GM12878 (cell line): ENCODE measurements around the gene GPAT3. TPM values are rescaled to one million over a fixed set of nuclear protein-coding genes. Genes with fewer than 3 reads are reported as not detected.

Source experiments
- ATAC-seq: fragments of 200-7000 bp; cut with Tn5 transposase; 3 replicates; pipeline ENCODE4 v1.9.1; 2020; ENCODE audit warnings: mild to moderate bottlenecking, moderate library complexity
- BruUV-seq: library from RNA; stranded (reverse); fragments of 400-500 nt; replicated peaks from 2 replicates; lab custom pipeline; 2021; lab: Mats Ljungman, UMichigan
- CTCF ChIA-PET: fragments of 300-600 bp; sonication (Branson Sonifier 250); formaldehyde crosslinking; extraction: SDS; loops from one replicate; lab custom pipeline; 2021; ENCODE audit warnings: inconsistent platforms; lab: Yijun Ruan, JAX
- POLR2A ChIA-PET: fragments of 350-600 bp; formaldehyde crosslinking; extraction: SDS; loops from one replicate; lab custom pipeline; 2021; ENCODE audit warnings: inconsistent platforms; lab: Charles Lee
- RAD21 ChIA-PET: fragments of 300-600 bp; sonication (Branson Sonifier 250); formaldehyde crosslinking; loops from one replicate; lab custom pipeline; 2023; ENCODE audit warnings: antibody characterized with exemption; ENCODE audit not compliant: unreplicated experiment; lab: Charles Lee
- SMC1A ChIA-PET: fragments of 300-600 bp; sonication (Branson Sonifier 250); formaldehyde crosslinking; loops from one replicate; lab custom pipeline; 2023; ENCODE audit not compliant: unreplicated experiment, uncharacterized antibody; lab: Charles Lee
- DNase-seq: peaks from one replicate; pipeline ENCODE4 v3.0.0-alpha.2; 2011; ENCODE audit warnings: low read depth, low spot score
- FAIRE-seq: peaks from 3 replicates; lab custom pipeline; 2011; peaks lifted over from hg19 to GRCh38; lab: Jason Lieb, UNC
- H2AFZ ChIP-seq: 2 replicates; pipeline ENCODE4 v1.6.0; 2011; ENCODE audit warnings: low read depth, low read length, control low read depth; ENCODE audit not compliant: control insufficient read depth
- H3K27ac ChIP-seq: 2 replicates; pipeline ENCODE4 v1.5.1; 2011; ENCODE audit warnings: control low read depth; ENCODE audit not compliant: control insufficient read depth, insufficient read depth
- H3K27me3 ChIP-seq, 2 experiments: replicated peaks in 1 of 2; 2 replicates each; pipeline versions ENCODE4 v1.6.0 to v1.6.1; 2011; ENCODE audit warnings: low read length in 1 of 2; ENCODE audit not compliant: control insufficient read depth in 2 of 2, insufficient read depth in 2 of 2
- H3K36me3 ChIP-seq, 2 experiments: 2 replicates each; pipeline ENCODE4 v1.5.1; 2011; ENCODE audit warnings: low read length in 1 of 2; ENCODE audit not compliant: control insufficient read depth in 2 of 2, insufficient read depth in 2 of 2
- H3K4me1 ChIP-seq: 2 replicates; pipeline ENCODE4 v1.6.1; 2011; ENCODE audit warnings: mild to moderate bottlenecking, low read length, moderate library complexity, mixed read lengths; ENCODE audit not compliant: control insufficient read depth, insufficient read depth
- H3K4me2 ChIP-seq: 2 replicates; pipeline ENCODE4 v1.6.0; 2011; ENCODE audit warnings: control low read depth; ENCODE audit not compliant: control insufficient read depth, insufficient read depth
- H3K4me3 ChIP-seq: fragments of 200-600 bp; sonication (generic); 2 replicates; pipeline ENCODE4 v1.5.1; 2016
- H3K79me2 ChIP-seq: 2 replicates; pipeline ENCODE4 v1.6.0; 2011; ENCODE audit warnings: low read length; ENCODE audit not compliant: control insufficient read depth, insufficient read depth
- H3K9ac ChIP-seq: 2 replicates; pipeline ENCODE4 v1.8.0; 2011; ENCODE audit warnings: low read length, control low read depth, mixed read lengths; ENCODE audit not compliant: control insufficient read depth, insufficient read depth
- H3K9me3 ChIP-seq: replicated peaks from 3 replicates; pipeline ENCODE4 v1.5.1; 2011; ENCODE audit warnings: mild to moderate bottlenecking, low read length; ENCODE audit not compliant: control insufficient read depth, insufficient read depth
- H4K20me1 ChIP-seq: 2 replicates; pipeline ENCODE4 v1.6.0; 2011; ENCODE audit not compliant: control insufficient read depth, insufficient read depth
- CHD1 ChIP-seq: IDR thresholded peaks from 2 replicates; pipeline ENCODE4 v1.6.1; 2012; ENCODE audit warnings: low read depth, low read length, improper control_type of control experiment
- EGR1 ChIP-seq, 2 experiments: IDR thresholded peaks; 1 replicate in 1 of 2; 2 replicates in 1 of 2; pipeline ENCODE4 v1.6.1; 2011 to 2012; ENCODE audit warnings: low read depth in 2 of 2, low read length in 2 of 2, borderline replicate concordance in 1 of 2, mild to moderate bottlenecking in 1 of 2, moderate library complexity in 1 of 2
- PAX5 ChIP-seq: IDR thresholded peaks from 2 replicates; pipeline ENCODE4 v1.6.1; 2011; ENCODE audit warnings: low read depth, low read length, borderline replicate concordance
- RELA ChIP-seq: fragments of 450-650 bp; IDR thresholded peaks from 2 replicates; pipeline ENCODE4 v1.8.0; 2014; ENCODE audit warnings: borderline replicate concordance; ENCODE audit not compliant: partially characterized antibody
- WGBS: methylation state at CpG from one replicate; pipeline ENCODE4 v1.1.6; 2016; ENCODE audit warnings: low lambda C conversion rate; ENCODE audit not compliant: insufficient replicate concordance, insufficient coverage; ENCODE audit errors: missing lambda C conversion rate; 5-methylcytosine and 5-hydroxymethylcytosine counted together
- in situ Hi-C: fragments of 300-500 bp; cut with MboI; formaldehyde crosslinking; loops from 9 replicates; pipeline ENCODE4 v1.14.3; 2018; ENCODE audit warnings: mixed read lengths
- intact Hi-C: fragments of 100-400 bp; cut with micrococcal nuclease; formaldehyde crosslinking; loops from one replicate; pipeline ENCODE4 v1.14.2; 2022; ENCODE audit not compliant: unreplicated experiment
- polyA plus RNA-seq, 11 experiments: library from polyadenylated mRNA; depleted of rRNA in 4 of 11; unstranded in 6 of 11; stranded (reverse) in 5 of 11; fragments of >200 nt; fragmentation: Nextera tagmentation in 4 of 11; fragmentation: Illumina TruSeq in 1 of 11; extraction: Ambion mirVana in 4 of 11; extraction: Trizol in 1 of 11; gene quantifications; 1 replicate in 1 of 11; 2 replicates in 10 of 11; pipeline versions ENCODE4 v1.2.1 to v1.2.3, GENCODE V29; 2011 to 2016; ENCODE audit warnings: inconsistent platforms in 2 of 11, missing spikeins in 2 of 11, low read depth in 1 of 11
- total RNA-seq, 4 experiments: library from RNA; depleted of rRNA in 3 of 4; stranded (reverse); fragments of >200 nt in 3 of 4; fragmentation: Illumina TruSeq in 1 of 4; extraction: Trizol in 1 of 4; gene quantifications; 2 replicates each; pipeline versions ENCODE4 v1.2.1 to v1.2.3, GENCODE V29; 2013 to 2021
- TF ChIP-seq, protein P1 (sequence below): fragments of 450-650 bp; IDR thresholded peaks from 2 replicates; pipeline ENCODE4 v1.6.1; 2017; ENCODE audit warnings: mild to moderate bottlenecking, moderate library complexity
- TF ChIP-seq, protein P2 (sequence below): fragments of 450-650 bp; IDR thresholded peaks from 2 replicates; pipeline ENCODE4 v1.6.1; 2016; ENCODE audit warnings: mild to moderate bottlenecking, moderate library complexity, borderline replicate concordance
- TF ChIP-seq, protein P3 (sequence below): fragments of 450-650 bp; formaldehyde crosslinking; IDR thresholded peaks from 2 replicates; pipeline ENCODE4 v1.5.0; 2022; ENCODE audit warnings: mild to moderate bottlenecking, missing genetic modification characterization

GPAT3 gene
- total and polyA plus RNA-seq, 10 of the 15 experiments (the other 5 are each of a cell fraction or from before 2014, with no cell fraction given), result 0.26 to 1.1 (median 0.52) TPM

DNA sequence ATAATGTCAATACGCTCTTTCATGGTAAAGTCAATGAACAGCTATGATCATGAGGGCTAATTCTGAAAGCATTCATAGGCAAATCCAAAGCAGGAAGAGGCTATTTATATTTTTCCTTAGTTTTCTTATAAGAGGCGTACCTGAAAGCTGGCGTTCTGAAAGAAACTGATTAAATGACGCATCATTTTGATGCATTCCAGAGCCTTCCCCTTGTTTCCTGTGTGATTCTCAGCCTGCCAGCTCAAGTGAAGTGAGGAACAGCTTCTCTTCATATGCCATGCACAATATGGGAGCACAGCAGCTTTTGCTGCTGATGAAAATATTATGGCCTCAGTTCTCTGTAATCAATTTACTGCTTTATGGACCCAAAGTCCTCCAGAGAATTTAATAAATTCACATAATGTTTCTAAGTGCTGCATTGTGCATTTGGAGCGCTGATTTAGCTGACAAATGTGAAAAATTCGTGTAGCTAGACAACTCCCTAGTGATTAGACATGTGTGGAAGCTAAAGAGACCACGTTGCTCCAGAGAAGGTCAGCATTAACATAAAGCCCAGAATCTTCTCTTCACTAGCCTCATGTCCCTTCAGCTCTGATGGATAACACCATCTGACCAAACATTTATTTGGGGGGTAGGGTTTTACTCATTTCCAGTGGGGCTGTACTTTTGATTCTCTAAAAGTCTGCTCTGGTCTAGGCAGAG, 110.8 kb downstream of the GPAT3 start:
- H2AFZ ChIP-seq, result no peak overlapping the region
- BruUV-seq, result no TSS peak
- intact Hi-C loops (loop anchor here (10.0 kb wide), 2 partner anchors 362 to 1328 kb away; partner anchors contain the start of gene COQ2), in situ Hi-C loops (loop anchor here (25.0 kb wide), 1 partner anchor 584 kb away; no protein-coding TSS in a partner anchor)
- ChIA-PET POLR2A (interaction anchor here (1.0 kb wide), 1 partner anchor 10 kb away, joined by 3 read pairs; no protein-coding TSS in a partner anchor), RAD21 (interaction anchor here (1.2 to 1.5 kb wide), 2 partner anchors 96 to 866 kb away, joined by 3 read pairs; no protein-coding TSS in a partner anchor), SMC1A (interaction anchor here (0.6 to 1.5 kb wide), 6 partner anchors 9 to 886 kb away, joined by 3 to 4 read pairs (median 3); no protein-coding TSS in a partner anchor), CTCF (interaction anchor here (0.7 to 8.3 kb wide), 13 partner anchors 9 to 613 kb away, joined by 3 to 85 read pairs (median 3); no protein-coding TSS in a partner anchor)
- no peak for ATAC-seq
- peaks cover 0 to 1% of the 10 kb centered on the region in 2 experiments; a peak in 2 of 4 replicates for H3K27me3 ChIP-seq
- no peak overlapping the region for H3K27ac ChIP-seq
- H3K9ac ChIP-seq, result no peak overlapping the region
- no peaks in the 10 kb centered on the region for H3K9me3 ChIP-seq
- FAIRE-seq, result no peak
- no peaks in the 10 kb centered on the region for H3K79me2 ChIP-seq
- H3K4me2 ChIP-seq, result no peak overlapping the region
- H4K20me1 ChIP-seq, result no peaks in the 10 kb centered on the region
- H3K36me3 ChIP-seq, result no peaks in the 10 kb centered on the region
- no peak overlapping the region for H3K4me3 ChIP-seq
- no peaks in the 10 kb centered on the region for H3K4me1 ChIP-seq
- 35% methylated on average over 7 of the region's 7 CpGs for WGBS
- no peak for DNase-seq
- TF ChIP-seq PAX5 (no peak), CHD1 (no peak), RELA (no peak), EGR1 (IDR thresholded peaks at IDR 0.05; ENCODE audit: borderline replicate concordance in 1 of 2, low read depth in 2 of 2, low read length in 2 of 2) (no peak)
- TF ChIP-seq, protein P1, sequence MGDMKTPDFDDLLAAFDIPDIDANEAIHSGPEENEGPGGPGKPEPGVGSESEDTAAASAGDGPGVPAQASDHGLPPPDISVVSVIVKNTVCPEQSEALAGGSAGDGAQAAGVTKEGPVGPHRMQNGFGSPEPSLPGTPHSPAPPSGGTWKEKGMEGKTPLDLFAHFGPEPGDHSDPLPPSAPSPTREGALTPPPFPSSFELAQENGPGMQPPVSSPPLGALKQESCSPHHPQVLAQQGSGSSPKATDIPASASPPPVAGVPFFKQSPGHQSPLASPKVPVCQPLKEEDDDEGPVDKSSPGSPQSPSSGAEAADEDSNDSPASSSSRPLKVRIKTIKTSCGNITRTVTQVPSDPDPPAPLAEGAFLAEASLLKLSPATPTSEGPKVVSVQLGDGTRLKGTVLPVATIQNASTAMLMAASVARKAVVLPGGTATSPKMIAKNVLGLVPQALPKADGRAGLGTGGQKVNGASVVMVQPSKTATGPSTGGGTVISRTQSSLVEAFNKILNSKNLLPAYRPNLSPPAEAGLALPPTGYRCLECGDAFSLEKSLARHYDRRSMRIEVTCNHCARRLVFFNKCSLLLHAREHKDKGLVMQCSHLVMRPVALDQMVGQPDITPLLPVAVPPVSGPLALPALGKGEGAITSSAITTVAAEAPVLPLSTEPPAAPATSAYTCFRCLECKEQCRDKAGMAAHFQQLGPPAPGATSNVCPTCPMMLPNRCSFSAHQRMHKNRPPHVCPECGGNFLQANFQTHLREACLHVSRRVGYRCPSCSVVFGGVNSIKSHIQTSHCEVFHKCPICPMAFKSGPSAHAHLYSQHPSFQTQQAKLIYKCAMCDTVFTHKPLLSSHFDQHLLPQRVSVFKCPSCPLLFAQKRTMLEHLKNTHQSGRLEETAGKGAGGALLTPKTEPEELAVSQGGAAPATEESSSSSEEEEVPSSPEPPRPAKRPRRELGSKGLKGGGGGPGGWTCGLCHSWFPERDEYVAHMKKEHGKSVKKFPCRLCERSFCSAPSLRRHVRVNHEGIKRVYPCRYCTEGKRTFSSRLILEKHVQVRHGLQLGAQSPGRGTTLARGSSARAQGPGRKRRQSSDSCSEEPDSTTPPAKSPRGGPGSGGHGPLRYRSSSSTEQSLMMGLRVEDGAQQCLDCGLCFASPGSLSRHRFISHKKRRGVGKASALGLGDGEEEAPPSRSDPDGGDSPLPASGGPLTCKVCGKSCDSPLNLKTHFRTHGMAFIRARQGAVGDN, result no peak
- TF ChIP-seq, protein P2, sequence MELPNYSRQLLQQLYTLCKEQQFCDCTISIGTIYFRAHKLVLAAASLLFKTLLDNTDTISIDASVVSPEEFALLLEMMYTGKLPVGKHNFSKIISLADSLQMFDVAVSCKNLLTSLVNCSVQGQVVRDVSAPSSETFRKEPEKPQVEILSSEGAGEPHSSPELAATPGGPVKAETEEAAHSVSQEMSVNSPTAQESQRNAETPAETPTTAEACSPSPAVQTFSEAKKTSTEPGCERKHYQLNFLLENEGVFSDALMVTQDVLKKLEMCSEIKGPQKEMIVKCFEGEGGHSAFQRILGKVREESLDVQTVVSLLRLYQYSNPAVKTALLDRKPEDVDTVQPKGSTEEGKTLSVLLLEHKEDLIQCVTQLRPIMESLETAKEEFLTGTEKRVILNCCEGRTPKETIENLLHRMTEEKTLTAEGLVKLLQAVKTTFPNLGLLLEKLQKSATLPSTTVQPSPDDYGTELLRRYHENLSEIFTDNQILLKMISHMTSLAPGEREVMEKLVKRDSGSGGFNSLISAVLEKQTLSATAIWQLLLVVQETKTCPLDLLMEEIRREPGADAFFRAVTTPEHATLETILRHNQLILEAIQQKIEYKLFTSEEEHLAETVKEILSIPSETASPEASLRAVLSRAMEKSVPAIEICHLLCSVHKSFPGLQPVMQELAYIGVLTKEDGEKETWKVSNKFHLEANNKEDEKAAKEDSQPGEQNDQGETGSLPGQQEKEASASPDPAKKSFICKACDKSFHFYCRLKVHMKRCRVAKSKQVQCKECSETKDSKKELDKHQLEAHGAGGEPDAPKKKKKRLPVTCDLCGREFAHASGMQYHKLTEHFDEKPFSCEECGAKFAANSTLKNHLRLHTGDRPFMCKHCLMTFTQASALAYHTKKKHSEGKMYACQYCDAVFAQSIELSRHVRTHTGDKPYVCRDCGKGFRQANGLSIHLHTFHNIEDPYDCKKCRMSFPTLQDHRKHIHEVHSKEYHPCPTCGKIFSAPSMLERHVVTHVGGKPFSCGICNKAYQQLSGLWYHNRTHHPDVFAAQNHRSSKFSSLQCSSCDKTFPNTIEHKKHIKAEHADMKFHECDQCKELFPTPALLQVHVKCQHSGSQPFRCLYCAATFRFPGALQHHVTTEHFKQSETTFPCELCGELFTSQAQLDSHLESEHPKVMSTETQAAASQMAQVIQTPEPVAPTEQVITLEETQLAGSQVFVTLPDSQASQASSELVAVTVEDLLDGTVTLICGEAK, result no peak
- TF ChIP-seq, protein P3, sequence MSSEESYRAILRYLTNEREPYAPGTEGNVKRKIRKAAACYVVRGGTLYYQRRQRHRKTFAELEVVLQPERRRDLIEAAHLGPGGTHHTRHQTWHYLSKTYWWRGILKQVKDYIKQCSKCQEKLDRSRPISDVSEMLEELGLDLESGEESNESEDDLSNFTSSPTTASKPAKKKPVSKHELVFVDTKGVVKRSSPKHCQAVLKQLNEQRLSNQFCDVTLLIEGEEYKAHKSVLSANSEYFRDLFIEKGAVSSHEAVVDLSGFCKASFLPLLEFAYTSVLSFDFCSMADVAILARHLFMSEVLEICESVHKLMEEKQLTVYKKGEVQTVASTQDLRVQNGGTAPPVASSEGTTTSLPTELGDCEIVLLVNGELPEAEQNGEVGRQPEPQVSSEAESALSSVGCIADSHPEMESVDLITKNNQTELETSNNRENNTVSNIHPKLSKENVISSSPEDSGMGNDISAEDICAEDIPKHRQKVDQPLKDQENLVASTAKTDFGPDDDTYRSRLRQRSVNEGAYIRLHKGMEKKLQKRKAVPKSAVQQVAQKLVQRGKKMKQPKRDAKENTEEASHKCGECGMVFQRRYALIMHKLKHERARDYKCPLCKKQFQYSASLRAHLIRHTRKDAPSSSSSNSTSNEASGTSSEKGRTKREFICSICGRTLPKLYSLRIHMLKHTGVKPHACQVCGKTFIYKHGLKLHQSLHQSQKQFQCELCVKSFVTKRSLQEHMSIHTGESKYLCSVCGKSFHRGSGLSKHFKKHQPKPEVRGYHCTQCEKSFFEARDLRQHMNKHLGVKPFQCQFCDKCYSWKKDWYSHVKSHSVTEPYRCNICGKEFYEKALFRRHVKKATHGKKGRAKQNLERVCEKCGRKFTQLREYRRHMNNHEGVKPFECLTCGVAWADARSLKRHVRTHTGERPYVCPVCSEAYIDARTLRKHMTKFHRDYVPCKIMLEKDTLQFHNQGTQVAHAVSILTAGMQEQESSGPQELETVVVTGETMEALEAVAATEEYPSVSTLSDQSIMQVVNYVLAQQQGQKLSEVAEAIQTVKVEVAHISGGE, result no peak
